Measurements from ENCODE around the gene PDE10A.

DNA sequence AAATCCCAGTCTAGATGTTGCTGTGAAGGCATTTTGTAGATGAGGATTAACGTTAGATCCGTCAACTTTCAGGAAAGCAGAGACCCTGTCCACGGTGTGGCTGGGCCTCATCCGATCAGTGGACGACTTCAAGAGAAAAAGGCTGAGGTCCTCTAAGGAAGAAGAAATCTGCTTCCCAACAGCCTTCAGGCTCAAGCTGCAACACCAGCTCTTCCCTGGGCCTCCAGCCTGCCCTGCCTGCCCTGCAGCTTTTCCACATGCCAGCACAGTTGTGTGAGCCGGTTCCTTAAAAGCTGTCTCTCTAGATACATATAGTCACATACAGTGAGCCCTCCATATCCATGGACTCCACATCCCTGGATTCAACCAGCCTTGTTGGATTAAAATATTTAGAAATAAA lies 14.1 kb upstream of the PDE10A start:
- TF ChIP-seq, protein P1, sequence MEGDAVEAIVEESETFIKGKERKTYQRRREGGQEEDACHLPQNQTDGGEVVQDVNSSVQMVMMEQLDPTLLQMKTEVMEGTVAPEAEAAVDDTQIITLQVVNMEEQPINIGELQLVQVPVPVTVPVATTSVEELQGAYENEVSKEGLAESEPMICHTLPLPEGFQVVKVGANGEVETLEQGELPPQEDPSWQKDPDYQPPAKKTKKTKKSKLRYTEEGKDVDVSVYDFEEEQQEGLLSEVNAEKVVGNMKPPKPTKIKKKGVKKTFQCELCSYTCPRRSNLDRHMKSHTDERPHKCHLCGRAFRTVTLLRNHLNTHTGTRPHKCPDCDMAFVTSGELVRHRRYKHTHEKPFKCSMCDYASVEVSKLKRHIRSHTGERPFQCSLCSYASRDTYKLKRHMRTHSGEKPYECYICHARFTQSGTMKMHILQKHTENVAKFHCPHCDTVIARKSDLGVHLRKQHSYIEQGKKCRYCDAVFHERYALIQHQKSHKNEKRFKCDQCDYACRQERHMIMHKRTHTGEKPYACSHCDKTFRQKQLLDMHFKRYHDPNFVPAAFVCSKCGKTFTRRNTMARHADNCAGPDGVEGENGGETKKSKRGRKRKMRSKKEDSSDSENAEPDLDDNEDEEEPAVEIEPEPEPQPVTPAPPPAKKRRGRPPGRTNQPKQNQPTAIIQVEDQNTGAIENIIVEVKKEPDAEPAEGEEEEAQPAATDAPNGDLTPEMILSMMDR (IDR thresholded peaks at IDR 0.05): no peak
- TF ChIP-seq POLR2AphosphoS5 (IDR thresholded peaks at IDR 0.05) (no peak), POLR2A (IDR thresholded peaks at IDR 0.05) (no peak), EP300 (IDR thresholded peaks at IDR 0.05) (no peak)

All from sigmoid colon (tissue), 4 donors.